GM21786 (cell line): ENCODE measurements around the gene GPR151.
"Not testable (repeated sequence)": the region's sequence is repeated elsewhere in the genome, so short reads cannot be mapped to it uniquely, and the experiment has no call there.

ENCODE experiments used
- ATAC-seq: cut with Tn5 transposase; IDR thresholded peaks from one replicate; pipeline ENCODE4 v1.9.1; 2021; ENCODE audit not compliant: unreplicated experiment

The GPR151 gene

GRCh38 chr5:146516151-146516475 is at the start of gene GPR151:
Gene GPR151 (minus strand): TSS chr5:146516190. CDS start chr5:146516113, 77 bp downstream.
- ATAC-seq: no peak

- ATAC-seq: no peak
These were observed 48.2 kb upstream of the GPR151 start for GRCh38 chr5:146564007-146564762.

GRCh38 chr5:146562461-146562860 is 46.5 kb upstream of the GPR151 start:
- no peak for ATAC-seq

- no peak for ATAC-seq
These were observed 45.7 kb upstream of the GPR151 start for GRCh38 chr5:146561711-146562110.

GRCh38 chr5:146560205-146560812 is 44.3 kb upstream of the GPR151 start:
- ATAC-seq: no peak

GRCh38 chr5:146556884-146557283 is 40.9 kb upstream of the GPR151 start:
- ATAC-seq: not testable (repeated sequence)

- ATAC-seq: no peak
These were observed 37.5 kb upstream of the GPR151 start for GRCh38 chr5:146553446-146553845.

- ATAC-seq: no peak
These were observed 33.6 kb upstream of the GPR151 start for GRCh38 chr5:146549615-146550014.

GRCh38 chr5:146548781-146549449 is 32.9 kb upstream of the GPR151 start:
- ATAC-seq: no peak

GRCh38 chr5:146544232-146544631 is 28.2 kb upstream of the GPR151 start:
- ATAC-seq: no peak

GRCh38 chr5:146541958-146542849 is 26.2 kb upstream of the GPR151 start:
- peak; percentile 98 for ATAC-seq

GRCh38 chr5:146540414-146540813 is 24.4 kb upstream of the GPR151 start:
- ATAC-seq: no peak

- no peak for ATAC-seq
These were observed 24.0 kb upstream of the GPR151 start for GRCh38 chr5:146539973-146540372.

GRCh38 chr5:146538432-146538831 is 22.4 kb upstream of the GPR151 start:
- ATAC-seq: no peak

- no peak for ATAC-seq
These were observed 17.9 kb upstream of the GPR151 start for GRCh38 chr5:146533882-146534281.

GRCh38 chr5:146533260-146533857 is 17.4 kb upstream of the GPR151 start:
- peak; percentile 96 for ATAC-seq

GRCh38 chr5:146529984-146530383 is 14.0 kb upstream of the GPR151 start:
- ATAC-seq: peak; percentile 42

GRCh38 chr5:146528236-146528635 is 12.2 kb upstream of the GPR151 start:
- no peak for ATAC-seq

- ATAC-seq: no peak
These were observed 11.8 kb upstream of the GPR151 start for GRCh38 chr5:146527785-146528184.

- ATAC-seq: no peak
These were observed 7.7 kb upstream of the GPR151 start for GRCh38 chr5:146523698-146524097.
